AG04450 (cell line): ENCODE results near the gene PODXL2. TPM values are rescaled to one million over a fixed set of nuclear protein-coding genes. Genes with fewer than 3 reads are reported as not detected.

Source experiments
- CTCF ChIA-PET: fragments of 300-600, 350-600 bp; formaldehyde crosslinking; extraction: SDS; loops from one replicate; lab custom pipeline; 2022; ENCODE audit warnings: antibody characterized with exemption, inconsistent platforms; lab: Charles Lee
- POLR2A ChIA-PET: fragments of 350-600 bp; formaldehyde crosslinking; extraction: SDS; loops from one replicate; lab custom pipeline; 2021; ENCODE audit warnings: antibody characterized with exemption, inconsistent platforms; lab: Yijun Ruan, JAX
- DNase-seq: peaks from one replicate; pipeline ENCODE4 v3.0.0-alpha.2; 2011; ENCODE audit warnings: low read depth, low spot score
- H3K27ac ChIP-seq: one replicate; pipeline ENCODE4 v1.5.1; 2012; ENCODE audit warnings: low read depth, low read length, control low read depth
- H3K27me3 ChIP-seq: one replicate; pipeline ENCODE4 v1.6.0; 2012; ENCODE audit warnings: low read length; ENCODE audit not compliant: control insufficient read depth, insufficient read depth
- H3K4me3 ChIP-seq: 2 replicates; pipeline ENCODE4 v1.5.1; 2011; ENCODE audit warnings: mild to moderate bottlenecking, low read depth, low read length, control low read depth
- H3K9me3 ChIP-seq: 2 replicates; pipeline ENCODE4 v1.5.1; 2012; ENCODE audit warnings: low read length; ENCODE audit not compliant: control insufficient read depth, insufficient read depth
- polyA plus RNA-seq: library from polyadenylated mRNA; depleted of rRNA; stranded (reverse); fragments of >200 nt; gene quantifications from 2 replicates; pipeline ENCODE4 v1.2.3, GENCODE V29; 2011
- TF ChIP-seq, protein P1 (sequence below): IDR thresholded peaks from 2 replicates; pipeline ENCODE4 v1.5.1; 2011; ENCODE audit warnings: low read depth, low read length, control low read depth, inconsistent platforms

The PODXL2 gene
- polyA plus RNA-seq, 1 experiment = 1.5 TPM

GRCh38 chr3:127710155-127710941, 81.4 kb downstream of the PODXL2 start:
- H3K9me3 ChIP-seq = no peaks in the 10 kb centered on the region
- POLR2A ChIA-PET = no interaction called here
- DNase-seq = no peak
- TF ChIP-seq, protein P1, sequence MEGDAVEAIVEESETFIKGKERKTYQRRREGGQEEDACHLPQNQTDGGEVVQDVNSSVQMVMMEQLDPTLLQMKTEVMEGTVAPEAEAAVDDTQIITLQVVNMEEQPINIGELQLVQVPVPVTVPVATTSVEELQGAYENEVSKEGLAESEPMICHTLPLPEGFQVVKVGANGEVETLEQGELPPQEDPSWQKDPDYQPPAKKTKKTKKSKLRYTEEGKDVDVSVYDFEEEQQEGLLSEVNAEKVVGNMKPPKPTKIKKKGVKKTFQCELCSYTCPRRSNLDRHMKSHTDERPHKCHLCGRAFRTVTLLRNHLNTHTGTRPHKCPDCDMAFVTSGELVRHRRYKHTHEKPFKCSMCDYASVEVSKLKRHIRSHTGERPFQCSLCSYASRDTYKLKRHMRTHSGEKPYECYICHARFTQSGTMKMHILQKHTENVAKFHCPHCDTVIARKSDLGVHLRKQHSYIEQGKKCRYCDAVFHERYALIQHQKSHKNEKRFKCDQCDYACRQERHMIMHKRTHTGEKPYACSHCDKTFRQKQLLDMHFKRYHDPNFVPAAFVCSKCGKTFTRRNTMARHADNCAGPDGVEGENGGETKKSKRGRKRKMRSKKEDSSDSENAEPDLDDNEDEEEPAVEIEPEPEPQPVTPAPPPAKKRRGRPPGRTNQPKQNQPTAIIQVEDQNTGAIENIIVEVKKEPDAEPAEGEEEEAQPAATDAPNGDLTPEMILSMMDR = no peak
- CTCF ChIA-PET = interaction anchor here (0.7 to 3.3 kb wide), 2 partner anchors 14 to 26 kb away, joined by 3 to 14 read pairs; no protein-coding TSS in a partner anchor
- no peak overlapping the region for H3K27ac ChIP-seq
- H3K4me3 ChIP-seq = no peak overlapping the region
- no peaks in the 10 kb centered on the region for H3K27me3 ChIP-seq

DNA sequence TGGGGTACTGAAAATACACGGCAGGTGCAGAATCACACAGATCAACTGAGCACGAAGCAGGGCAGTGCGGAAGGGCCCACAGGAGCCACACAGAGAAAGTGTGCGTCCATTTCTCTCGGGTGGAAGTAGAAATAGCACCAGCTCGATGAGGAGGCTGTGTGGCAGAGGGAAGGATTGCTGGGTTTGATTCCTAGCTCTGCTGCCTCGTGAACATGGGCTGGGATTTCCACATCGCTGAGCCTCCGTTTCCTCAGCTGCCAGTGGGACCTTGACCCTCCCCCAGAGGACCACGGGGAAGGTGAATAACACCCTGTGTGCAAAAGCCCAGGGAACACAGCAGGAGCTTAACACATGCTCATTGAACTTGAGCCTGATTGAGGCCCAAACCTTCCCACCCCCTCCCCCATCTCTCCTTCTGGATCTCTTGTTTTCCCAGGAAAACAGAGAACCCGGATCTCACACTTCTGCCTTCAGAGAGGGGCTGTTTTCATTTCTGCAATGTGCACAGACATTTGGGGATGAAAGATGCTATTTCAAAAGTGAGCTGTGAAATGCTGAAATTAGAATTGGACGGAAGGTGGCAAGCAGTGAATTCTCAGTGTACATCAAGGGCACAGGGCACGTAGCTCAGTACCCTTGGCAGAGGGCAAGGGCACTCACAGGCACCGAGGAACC, 82.2 kb downstream of the PODXL2 start:
- H3K27me3 ChIP-seq = no peaks in the 10 kb centered on the region
- ChIA-PET POLR2A (interaction anchor here (0.7 kb wide), 1 partner anchor 10 kb away, joined by 5 read pairs; no protein-coding TSS in a partner anchor), CTCF (interaction anchor here (0.7 to 3.3 kb wide), 2 partner anchors 15 to 27 kb away, joined by 3 to 14 read pairs; no protein-coding TSS in a partner anchor)
- no peak for DNase-seq
- H3K27ac ChIP-seq = no peak overlapping the region
- TF ChIP-seq, protein P1 = no peak
- H3K4me3 ChIP-seq = no peak overlapping the region
- no peaks in the 10 kb centered on the region for H3K9me3 ChIP-seq

DNA sequence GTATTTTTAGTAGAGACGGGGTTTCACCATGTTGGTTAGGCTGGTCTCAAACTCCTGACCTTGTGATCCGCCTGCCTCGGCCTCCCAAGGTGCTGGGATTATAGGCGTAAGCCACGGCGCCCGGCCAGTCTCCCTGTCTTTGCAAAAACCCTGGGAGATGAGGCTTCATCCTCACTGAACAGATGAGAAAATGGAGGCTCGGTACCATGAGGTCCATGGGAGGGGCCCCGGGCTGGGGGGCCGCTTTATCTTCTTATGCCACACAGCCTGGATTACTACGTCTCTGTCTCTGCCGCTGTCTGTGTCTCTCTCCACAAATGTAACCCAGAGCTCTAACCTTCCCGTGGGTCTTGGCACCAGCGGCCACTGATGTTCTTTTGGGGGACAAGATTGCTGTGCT, 82.9 kb downstream of the PODXL2 start:
- Histone ChIP-seq H3K27ac (no peak overlapping the region), H3K27me3 (no peaks in the 10 kb centered on the region), H3K9me3 (no peaks in the 10 kb centered on the region), H3K4me3 (no peak overlapping the region)
- TF ChIP-seq, protein P1 = no peak
- CTCF ChIA-PET = interaction anchor here (3.3 kb wide), 1 partner anchor 15 kb away, joined by 14 read pairs; no protein-coding TSS in a partner anchor
- POLR2A ChIA-PET = interaction anchor here (0.7 kb wide), 1 partner anchor 11 kb away, joined by 5 read pairs; no protein-coding TSS in a partner anchor
- no peak for DNase-seq

DNA sequence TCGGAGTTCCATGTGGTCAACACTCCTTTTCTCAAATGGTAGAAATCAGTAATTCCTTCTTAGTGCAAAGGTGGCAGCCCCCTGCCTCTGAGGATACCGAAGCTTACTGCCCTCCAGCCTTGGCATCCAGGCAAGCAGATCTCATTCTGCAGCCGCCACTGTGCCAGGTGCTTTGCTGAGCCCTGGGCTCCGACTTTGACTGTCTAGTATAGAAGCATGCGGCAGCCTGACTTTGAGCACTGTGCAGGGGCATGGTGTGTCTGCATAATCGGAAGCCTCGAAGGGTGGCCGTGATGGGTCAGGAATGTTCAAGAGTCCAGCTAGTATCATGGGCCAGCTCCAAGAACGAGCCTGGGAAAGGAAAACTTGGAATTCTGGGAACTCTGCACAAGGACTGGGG, 83.5 kb downstream of the PODXL2 start:
- no peaks in the 10 kb centered on the region for H3K9me3 ChIP-seq
- DNase-seq = no peak
- no peak overlapping the region for H3K27ac ChIP-seq
- POLR2A ChIA-PET = no interaction called here
- CTCF ChIA-PET = no interaction called here
- H3K4me3 ChIP-seq = no peak overlapping the region
- no peaks in the 10 kb centered on the region for H3K27me3 ChIP-seq
- TF ChIP-seq, protein P1 = no peak
